ENCODE measurements around the gene AFF2.

The AFF2 gene

DNA sequence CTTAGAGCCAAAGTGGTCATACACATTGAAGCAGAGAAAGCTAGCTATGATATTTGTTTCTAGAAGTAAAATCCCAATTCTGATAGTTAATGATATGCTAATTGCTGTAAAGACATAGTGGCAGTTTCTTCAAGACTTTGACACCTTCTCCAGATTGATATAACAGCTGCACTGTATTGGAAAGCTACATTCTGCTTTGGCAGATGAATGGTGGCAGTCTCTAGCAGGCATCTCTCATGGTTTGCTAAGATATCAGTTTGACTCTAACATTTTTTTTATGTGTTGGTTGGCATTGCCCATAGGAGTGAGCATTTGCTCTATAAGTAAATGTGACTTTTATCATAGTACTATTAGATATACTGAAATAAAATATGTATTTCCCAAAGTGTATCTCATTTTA is 128.2 kb downstream of the AFF2 start:
- DNase-seq (ENCODE audit: low read depth): no peak
- no peak overlapping the region for H3K4me3 ChIP-seq (ENCODE audit: control insufficient read depth, low read depth, low read length)
- TF ChIP-seq, protein P1, sequence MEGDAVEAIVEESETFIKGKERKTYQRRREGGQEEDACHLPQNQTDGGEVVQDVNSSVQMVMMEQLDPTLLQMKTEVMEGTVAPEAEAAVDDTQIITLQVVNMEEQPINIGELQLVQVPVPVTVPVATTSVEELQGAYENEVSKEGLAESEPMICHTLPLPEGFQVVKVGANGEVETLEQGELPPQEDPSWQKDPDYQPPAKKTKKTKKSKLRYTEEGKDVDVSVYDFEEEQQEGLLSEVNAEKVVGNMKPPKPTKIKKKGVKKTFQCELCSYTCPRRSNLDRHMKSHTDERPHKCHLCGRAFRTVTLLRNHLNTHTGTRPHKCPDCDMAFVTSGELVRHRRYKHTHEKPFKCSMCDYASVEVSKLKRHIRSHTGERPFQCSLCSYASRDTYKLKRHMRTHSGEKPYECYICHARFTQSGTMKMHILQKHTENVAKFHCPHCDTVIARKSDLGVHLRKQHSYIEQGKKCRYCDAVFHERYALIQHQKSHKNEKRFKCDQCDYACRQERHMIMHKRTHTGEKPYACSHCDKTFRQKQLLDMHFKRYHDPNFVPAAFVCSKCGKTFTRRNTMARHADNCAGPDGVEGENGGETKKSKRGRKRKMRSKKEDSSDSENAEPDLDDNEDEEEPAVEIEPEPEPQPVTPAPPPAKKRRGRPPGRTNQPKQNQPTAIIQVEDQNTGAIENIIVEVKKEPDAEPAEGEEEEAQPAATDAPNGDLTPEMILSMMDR (IDR thresholded peaks at IDR 0.05; ENCODE audit: control insufficient read depth, insufficient read depth, low read depth, low read length, missing control alignments): no peak

DNA sequence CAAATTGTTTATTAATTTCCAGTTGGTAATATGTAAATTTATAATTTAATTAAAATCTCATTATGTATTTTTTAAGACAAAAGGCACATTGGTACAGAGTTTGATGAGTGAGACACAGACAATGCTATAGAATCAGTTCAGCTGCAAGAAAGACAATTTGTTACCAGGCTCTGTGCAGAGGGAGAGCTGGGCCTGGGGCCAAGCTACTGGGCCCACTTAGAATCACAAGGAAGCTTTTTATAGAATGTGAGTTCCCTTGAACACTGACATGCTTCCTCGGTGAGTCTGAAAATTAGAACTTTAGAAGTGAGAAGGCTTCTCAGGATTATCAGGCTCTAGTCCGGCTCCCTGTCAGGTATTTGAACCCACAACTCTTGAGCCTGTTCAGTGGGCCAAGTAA is 129.0 kb downstream of the AFF2 start:
- TF ChIP-seq, protein P1 (IDR thresholded peaks at IDR 0.05; ENCODE audit: control insufficient read depth, insufficient read depth, low read depth, low read length, missing control alignments): no peak
- H3K4me3 ChIP-seq (ENCODE audit: control insufficient read depth, low read depth, low read length): no peak overlapping the region
- DNase-seq (ENCODE audit: low read depth): no peak

DNA sequence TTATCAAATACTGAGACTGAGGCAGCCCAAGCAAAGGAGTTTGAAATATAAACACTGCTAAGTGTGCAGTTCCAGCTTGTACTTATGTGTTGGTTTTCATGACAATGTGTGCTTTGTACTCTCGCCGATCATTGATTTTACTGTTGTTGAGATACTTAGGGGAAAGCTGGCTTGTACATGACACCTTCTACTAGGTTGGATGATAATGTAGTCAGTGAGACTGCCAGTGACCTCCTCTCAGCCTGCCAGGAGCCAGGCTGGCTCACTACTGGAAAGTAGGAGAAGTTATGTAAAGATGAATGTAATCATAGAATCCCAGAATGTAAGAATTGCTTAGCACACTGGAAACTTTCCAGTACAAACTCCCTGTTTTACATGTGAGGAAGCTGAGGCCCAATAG is 132.0 kb downstream of the AFF2 start:
- no peak for DNase-seq (ENCODE audit: low read depth)
- TF ChIP-seq, protein P1 (IDR thresholded peaks at IDR 0.05; ENCODE audit: control insufficient read depth, insufficient read depth, low read depth, low read length, missing control alignments): no peak
- no peak overlapping the region for H3K4me3 ChIP-seq (ENCODE audit: control insufficient read depth, low read depth, low read length)

DNA sequence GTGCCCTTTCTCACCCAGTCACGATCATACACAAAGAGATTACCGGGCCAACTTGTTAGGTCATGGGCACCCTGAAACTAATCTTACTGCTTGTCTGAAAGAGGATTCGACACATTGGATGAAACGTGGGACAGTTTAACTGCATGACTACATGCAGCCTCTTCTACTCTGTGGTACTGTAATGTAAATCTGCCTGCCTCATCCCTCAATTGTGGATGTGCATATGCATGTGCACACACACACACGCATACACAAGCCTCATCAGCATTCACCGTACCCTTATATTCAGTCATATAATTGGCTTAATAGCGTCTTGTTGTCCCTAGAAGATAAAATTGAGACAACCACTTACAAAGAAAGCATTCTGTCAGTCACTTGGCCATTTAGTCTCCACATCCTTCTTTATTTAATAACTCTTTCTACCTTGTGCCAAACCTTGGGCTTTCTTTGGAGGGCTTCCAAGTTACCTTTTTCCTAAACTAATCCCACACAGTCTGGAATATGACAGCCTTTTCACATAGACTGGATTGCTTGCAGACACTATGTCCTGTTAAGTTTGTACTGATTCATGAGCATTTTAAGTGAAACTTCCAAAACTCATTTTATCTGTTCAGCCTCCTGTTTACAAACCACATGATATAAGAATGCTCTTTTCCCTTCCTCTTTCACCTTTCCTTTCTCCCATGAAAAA is 132.9 kb downstream of the AFF2 start:
- no peak for DNase-seq (ENCODE audit: low read depth)
- no peak overlapping the region for H3K4me3 ChIP-seq (ENCODE audit: control insufficient read depth, low read depth, low read length)
- TF ChIP-seq, protein P1 (IDR thresholded peaks at IDR 0.05; ENCODE audit: control insufficient read depth, insufficient read depth, low read depth, low read length, missing control alignments): no peak

DNA sequence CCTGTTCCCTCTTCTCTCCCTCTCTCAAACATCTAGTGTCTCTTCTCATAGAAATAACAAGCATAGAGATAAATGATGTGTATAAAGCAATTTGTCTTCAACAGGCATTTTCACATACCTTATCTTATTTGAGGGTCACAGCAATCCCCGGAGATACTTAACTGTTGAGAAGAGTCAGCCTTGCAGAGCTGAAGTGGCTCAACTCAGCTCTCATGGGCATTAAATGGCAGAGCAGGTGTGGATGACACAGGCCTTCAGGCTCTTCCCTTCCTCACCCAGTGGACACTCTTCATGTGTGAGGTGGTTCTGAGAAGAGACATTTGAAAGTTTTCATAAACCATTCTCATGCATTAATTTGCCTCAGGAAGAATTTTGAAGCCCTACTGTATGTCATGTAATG is 134.2 kb downstream of the AFF2 start:
- no peak overlapping the region for H3K4me3 ChIP-seq (ENCODE audit: control insufficient read depth, low read depth, low read length)
- DNase-seq (ENCODE audit: low read depth): no peak
- TF ChIP-seq, protein P1 (IDR thresholded peaks at IDR 0.05; ENCODE audit: control insufficient read depth, insufficient read depth, low read depth, low read length, missing control alignments): no peak

DNA sequence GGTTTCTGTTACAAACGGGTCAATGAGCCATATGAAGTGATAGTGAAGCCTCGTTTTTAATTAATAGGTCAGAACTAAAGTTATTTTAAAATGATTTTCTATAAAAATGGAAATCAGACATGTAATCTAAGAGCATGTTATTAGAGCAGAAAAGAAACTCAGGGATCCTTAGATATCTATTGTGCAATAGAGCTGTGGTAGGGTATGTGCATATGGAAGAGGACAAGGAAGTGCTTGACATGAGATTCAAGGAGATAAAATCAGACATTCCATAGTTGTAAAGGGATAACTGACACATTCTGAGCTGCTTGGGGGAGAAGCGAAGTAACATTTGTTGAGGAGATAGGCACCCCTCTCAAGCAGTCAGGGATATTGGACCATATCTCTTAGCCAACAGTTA is 143.0 kb downstream of the AFF2 start:
- no peak for DNase-seq (ENCODE audit: low read depth)
- TF ChIP-seq, protein P1 (IDR thresholded peaks at IDR 0.05; ENCODE audit: control insufficient read depth, insufficient read depth, low read depth, low read length, missing control alignments): no peak
- no peak overlapping the region for H3K4me3 ChIP-seq (ENCODE audit: control insufficient read depth, low read depth, low read length)
